Osteocyte (in vitro differentiated cells): ENCODE results near the gene SERPINA5. TPM values are rescaled to one million over a fixed set of nuclear protein-coding genes. Genes with fewer than 3 reads are reported as not detected.

ENCODE experiments used
- DNase-seq: peaks from one replicate; pipeline ENCODE4 v3.0.0; 2021; ENCODE audit warnings: mixed read lengths; ENCODE audit not compliant: unreplicated experiment; ENCODE audit errors: extremely low spot score
- H3K27ac Mint-ChIP-seq: one replicate; pipeline ENCODE4 v1.8.0; 2021; ENCODE audit warnings: mild to moderate bottlenecking, mixed read lengths; ENCODE audit not compliant: unreplicated experiment
- H3K27me3 Mint-ChIP-seq: one replicate; pipeline ENCODE4 v1.8.0; 2021; ENCODE audit warnings: mixed read lengths; ENCODE audit not compliant: unreplicated experiment
- H3K36me3 Mint-ChIP-seq: one replicate; pipeline ENCODE4 v1.8.0; 2021; ENCODE audit warnings: mixed read lengths; ENCODE audit not compliant: unreplicated experiment
- H3K4me1 Mint-ChIP-seq: one replicate; pipeline ENCODE4 v1.8.0; 2021; ENCODE audit warnings: mixed read lengths; ENCODE audit not compliant: unreplicated experiment
- H3K4me3 Mint-ChIP-seq: one replicate; pipeline ENCODE4 v1.8.0; 2021; ENCODE audit warnings: mild to moderate bottlenecking, moderate library complexity, mixed read lengths; ENCODE audit not compliant: unreplicated experiment
- H3K9me3 Mint-ChIP-seq: one replicate; pipeline ENCODE4 v1.8.0; 2021; ENCODE audit warnings: mixed read lengths; ENCODE audit not compliant: unreplicated experiment
- total RNA-seq: library from RNA; stranded (reverse); gene quantifications from 2 replicates; pipeline ENCODE4 v1.2.1, GENCODE V29; 2021
- TF ChIP-seq, protein P1 (sequence below): fragments of 200-600 bp; sonication (generic); IDR thresholded peaks from 2 replicates; pipeline ENCODE4 v1.5.0; 2021; ENCODE audit warnings: antibody characterized with exemption, mild to moderate bottlenecking, moderate library complexity

SERPINA5 gene
- total RNA-seq, 1 donor from 2014 or later: 0.16 TPM

- no peaks in the 10 kb centered on the region for H3K36me3 Mint-ChIP-seq
- no peaks in the 10 kb centered on the region for H3K4me1 Mint-ChIP-seq
- no peaks in the 10 kb centered on the region for H3K9me3 Mint-ChIP-seq
- no peak overlapping the region for H3K27ac Mint-ChIP-seq
- DNase-seq: no peak
- TF ChIP-seq, protein P1, sequence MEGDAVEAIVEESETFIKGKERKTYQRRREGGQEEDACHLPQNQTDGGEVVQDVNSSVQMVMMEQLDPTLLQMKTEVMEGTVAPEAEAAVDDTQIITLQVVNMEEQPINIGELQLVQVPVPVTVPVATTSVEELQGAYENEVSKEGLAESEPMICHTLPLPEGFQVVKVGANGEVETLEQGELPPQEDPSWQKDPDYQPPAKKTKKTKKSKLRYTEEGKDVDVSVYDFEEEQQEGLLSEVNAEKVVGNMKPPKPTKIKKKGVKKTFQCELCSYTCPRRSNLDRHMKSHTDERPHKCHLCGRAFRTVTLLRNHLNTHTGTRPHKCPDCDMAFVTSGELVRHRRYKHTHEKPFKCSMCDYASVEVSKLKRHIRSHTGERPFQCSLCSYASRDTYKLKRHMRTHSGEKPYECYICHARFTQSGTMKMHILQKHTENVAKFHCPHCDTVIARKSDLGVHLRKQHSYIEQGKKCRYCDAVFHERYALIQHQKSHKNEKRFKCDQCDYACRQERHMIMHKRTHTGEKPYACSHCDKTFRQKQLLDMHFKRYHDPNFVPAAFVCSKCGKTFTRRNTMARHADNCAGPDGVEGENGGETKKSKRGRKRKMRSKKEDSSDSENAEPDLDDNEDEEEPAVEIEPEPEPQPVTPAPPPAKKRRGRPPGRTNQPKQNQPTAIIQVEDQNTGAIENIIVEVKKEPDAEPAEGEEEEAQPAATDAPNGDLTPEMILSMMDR: no peak
- H3K27me3 Mint-ChIP-seq: peaks cover 8% of the 10 kb centered on the region
- no peak overlapping the region for H3K4me3 Mint-ChIP-seq
Observed at GRCh38 chr14:94562941-94563883, 18.0 kb upstream of the SERPINA5 start.

- TF ChIP-seq, protein P1: no peak
- H3K27ac Mint-ChIP-seq: no peak overlapping the region
- no peak for DNase-seq
- H3K36me3 Mint-ChIP-seq: no peaks in the 10 kb centered on the region
- H3K4me1 Mint-ChIP-seq: no peaks in the 10 kb centered on the region
- H3K4me3 Mint-ChIP-seq: no peak overlapping the region
- peaks cover 8% of the 10 kb centered on the region for H3K27me3 Mint-ChIP-seq
- H3K9me3 Mint-ChIP-seq: no peaks in the 10 kb centered on the region
Observed at GRCh38 chr14:94564381-94564780, 16.8 kb upstream of the SERPINA5 start.

DNA sequence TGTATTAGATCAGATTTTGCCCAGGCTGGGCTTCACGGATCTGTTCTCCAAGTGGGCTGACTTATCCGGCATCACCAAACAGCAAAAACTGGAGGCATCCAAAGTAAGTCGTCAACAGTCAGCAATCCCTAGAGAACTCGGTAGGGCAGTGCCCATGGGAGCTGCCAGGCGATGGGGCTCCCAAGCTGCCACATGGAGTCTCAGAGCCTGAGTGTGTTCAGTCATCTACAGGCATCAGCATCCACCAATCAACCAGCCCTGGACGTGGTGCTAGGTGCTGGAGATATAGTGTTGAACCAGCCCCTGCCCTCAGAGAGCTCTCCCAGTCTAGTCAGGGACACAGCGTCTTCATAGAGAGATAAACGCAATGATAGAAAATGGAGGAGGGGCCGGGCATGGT, 13.0 kb upstream of the SERPINA5 start:
- Mint-ChIP-seq H3K27me3 (peaks cover 8% of the 10 kb centered on the region), H3K4me3 (no peak overlapping the region), H3K4me1 (peaks cover 9% of the 10 kb centered on the region), H3K27ac (no peak overlapping the region), H3K9me3 (no peaks in the 10 kb centered on the region), H3K36me3 (no peaks in the 10 kb centered on the region)
- DNase-seq: no peak
- TF ChIP-seq, protein P1: no peak

GRCh38 chr14:94569381-94570001, 11.7 kb upstream of the SERPINA5 start:
- peaks cover 8% of the 10 kb centered on the region for H3K27me3 Mint-ChIP-seq
- no peak for DNase-seq
- no peak overlapping the region for H3K4me3 Mint-ChIP-seq
- no peak overlapping the region for H3K27ac Mint-ChIP-seq
- H3K36me3 Mint-ChIP-seq: no peaks in the 10 kb centered on the region
- TF ChIP-seq, protein P1: no peak
- H3K4me1 Mint-ChIP-seq: peaks cover 9% of the 10 kb centered on the region
- H3K9me3 Mint-ChIP-seq: no peaks in the 10 kb centered on the region

DNA sequence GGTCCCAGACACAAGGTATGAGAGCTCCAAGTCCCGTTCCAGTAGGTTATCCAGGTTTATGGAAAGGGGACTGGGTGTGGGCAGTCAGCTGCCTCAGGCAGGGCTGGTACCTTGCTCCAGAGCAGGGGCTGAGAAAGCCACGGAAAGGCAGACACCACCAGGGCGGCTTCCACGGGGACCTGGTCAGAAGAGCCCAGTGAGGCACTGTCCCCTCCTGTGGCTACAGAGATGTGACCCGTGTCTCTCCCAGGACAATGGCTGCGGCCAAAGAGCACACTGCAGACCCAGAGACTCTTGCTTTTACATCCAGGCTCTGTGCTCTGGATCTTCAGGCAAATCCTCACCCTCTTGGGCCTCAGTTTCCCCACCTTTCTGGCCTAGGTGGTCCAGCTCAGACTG, 11.2 kb upstream of the SERPINA5 start:
- Mint-ChIP-seq H3K4me3 (no peak overlapping the region), H3K36me3 (no peaks in the 10 kb centered on the region), H3K27ac (no peak overlapping the region), H3K27me3 (peaks cover 8% of the 10 kb centered on the region), H3K9me3 (no peaks in the 10 kb centered on the region), H3K4me1 (peaks cover 9% of the 10 kb centered on the region)
- DNase-seq: no peak
- TF ChIP-seq, protein P1: no peak
